ENCODE results near the gene KLF16. TPM values are rescaled to one million over a fixed set of nuclear protein-coding genes. Genes with fewer than 3 reads are reported as not detected.
A peak's percentile ranks its signal among the peaks of the same experiment; 100 is the strongest.
"Not testable (repeated sequence)": the region's sequence is repeated elsewhere in the genome, so short reads cannot be mapped to it uniquely, and the experiment has no call there.

KLF16 gene
- total RNA-seq, result 3.3 TPM

GRCh38 chr19:1863328-1863637 is at the start of gene KLF16:
TSS of gene KLF16 (minus strand) at chr19:1863579. CDS start at chr19:1863497, 82 bp downstream.
- DNase-seq, result no peak

- DNase-seq, result no peak
Measured at GRCh38 chr19:1912760-1913505, 49.6 kb upstream of the KLF16 start.

- no peak for DNase-seq
Measured at GRCh38 chr19:1911995-1912394, 48.6 kb upstream of the KLF16 start.

GRCh38 chr19:1911098-1911497 is 47.7 kb upstream of the KLF16 start:
- no peak for DNase-seq

- no peak for DNase-seq
Measured at GRCh38 chr19:1910177-1910576, 46.8 kb upstream of the KLF16 start.

DNA sequence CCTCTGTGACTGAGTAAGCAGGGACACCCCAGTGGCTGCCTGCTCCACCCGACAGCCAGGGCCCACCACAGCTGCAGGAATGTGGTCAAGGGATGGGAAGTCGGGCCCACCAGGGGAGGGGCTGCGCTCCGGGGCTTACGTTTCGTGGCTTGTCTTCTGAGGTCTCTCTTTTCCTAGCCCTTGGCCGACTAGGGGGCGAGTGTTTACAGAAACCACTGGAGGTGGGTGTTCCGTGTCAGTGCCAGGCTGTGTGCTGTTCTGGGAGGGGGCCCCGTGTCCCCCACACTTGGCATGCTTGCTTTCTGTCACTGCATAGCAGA is 46.3 kb upstream of the KLF16 start:
- DNase-seq, result no peak

- no peak for DNase-seq
Measured at GRCh38 chr19:1908364-1908678, 44.9 kb upstream of the KLF16 start.

DNA sequence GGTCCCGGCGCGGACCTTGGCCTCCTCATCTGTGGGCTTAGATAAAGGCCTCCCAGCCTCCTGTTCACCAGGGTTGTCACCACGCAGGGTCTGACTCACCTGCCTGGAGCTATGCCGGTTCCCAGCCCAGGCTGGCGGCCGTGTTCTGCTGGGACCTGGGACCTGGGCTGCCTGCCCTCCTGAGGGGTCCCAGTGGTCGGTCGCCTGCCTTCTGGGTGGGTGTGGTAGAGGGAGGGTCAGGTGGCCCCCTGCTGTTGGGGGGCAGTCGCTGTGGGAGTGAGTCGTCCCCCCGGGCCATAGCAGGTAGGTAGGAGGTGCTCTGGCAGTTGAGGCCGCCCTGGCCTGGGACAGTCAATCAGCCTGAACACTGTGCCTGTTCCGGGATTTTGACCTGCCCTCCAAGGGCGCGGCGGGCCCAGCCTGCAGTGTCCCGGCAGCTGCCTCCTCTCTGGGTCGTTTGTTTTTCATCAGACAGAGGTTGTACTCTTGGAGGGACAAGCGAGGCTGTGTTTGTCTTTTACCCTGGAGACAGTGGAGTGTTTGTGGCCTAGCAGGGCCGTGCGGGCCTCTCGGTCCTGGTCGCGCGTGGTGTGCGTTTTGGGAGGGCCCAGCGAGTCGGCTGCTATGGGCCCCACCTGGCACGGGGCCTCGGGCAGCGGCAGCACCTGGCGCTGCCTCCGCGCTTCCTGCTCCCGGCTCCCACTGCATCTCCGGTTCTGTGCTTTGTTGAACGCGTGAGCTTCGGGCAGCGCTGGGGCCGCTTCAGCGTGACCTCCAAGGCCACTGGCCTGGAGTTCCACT is 44.4 kb upstream of the KLF16 start:
- no peak for DNase-seq

DNA sequence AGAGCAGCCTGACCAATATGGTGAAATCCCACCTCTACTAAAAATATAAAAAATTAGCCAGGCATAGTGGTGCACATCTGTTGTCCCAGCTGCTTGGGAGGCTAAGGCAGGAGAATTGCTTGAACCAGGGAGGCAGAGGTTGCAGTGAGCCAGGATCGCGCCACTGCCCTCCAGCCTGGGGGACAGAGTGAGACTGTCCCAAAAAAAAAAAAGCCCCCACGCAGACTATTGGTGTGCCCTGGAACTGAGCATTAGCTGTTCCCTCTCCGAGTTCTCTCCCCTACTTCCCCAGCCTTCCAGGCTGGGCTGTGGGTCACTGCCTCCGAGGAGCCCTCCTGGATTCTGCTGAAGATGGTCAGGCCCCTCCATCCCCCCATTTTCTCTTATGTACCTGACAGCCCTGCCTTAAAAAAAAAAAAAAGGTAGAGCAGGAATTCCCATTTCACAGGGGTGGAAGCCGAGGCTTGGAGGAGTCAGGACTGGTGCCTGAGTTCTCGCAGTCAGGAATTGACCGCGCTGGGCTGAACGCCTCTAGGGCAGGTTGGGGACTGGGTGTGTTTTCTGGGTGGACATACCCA is 43.7 kb upstream of the KLF16 start:
- DNase-seq, result no peak

DNA sequence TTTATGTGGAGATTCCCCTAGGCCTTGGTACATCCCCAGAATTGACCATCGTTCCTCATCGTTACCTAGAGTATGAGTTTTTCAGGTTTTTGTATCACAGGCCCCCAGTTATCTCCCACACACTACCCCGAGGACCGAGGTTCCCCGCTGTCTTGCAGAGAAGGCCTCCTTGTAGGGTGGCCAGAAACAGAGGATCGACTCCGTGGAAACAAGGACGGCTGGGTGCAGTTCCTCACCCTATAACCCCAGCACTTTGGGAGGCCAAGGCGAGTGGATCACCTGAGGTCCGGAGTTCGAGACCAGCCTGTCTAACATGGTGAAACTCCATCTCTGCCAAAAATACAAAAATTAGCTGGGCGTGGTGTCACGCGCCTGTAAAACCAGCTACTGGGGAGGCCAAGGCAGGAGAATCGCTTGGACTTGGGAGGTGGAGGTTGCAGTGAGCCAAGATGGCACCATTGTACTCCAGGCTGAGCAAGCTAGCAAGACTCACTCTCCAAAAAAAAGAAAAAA is 42.5 kb upstream of the KLF16 start:
- no peak for DNase-seq

DNA sequence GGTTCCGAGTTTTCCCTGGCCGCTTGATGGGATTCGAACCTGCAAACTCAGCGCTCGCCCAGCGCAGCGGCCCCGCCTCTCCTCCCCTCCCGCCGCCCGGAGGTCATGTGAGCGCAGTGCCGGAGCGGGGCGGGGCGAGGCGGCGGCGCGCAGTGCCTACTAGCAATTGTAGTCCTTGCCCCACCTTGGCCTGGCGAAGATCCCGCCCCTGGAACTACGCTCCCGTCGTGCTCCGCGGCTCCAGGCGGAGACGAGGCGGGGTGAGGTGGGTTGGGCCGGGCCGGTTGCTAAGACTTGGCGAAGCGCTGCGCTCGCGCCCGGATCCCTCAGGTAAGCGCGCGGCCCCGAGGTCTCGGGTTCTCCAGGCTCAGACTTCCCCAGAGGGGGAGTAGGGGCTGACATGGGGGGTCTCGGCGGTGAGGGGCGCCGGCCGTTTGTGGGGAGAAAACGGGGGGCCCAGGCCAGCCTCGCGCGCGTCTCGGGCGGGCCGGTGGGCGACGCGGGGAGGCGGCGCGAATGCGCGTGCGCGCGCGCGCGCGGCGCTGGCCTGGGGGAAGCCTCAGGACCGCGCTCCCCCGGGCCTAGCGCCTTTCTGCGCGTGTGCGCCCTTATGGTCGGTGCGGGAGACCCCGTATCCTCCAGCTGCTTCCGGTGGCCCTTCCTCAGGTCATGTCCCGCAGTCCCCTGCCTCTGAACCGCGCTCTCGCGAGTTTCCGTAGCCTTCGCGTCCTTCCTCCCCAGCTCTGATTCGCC is 41.9 kb upstream of the KLF16 start, which contains the start of the genes ADAT3 and SCAMP4:
Gene ADAT3, plus strand, starts transcription at position 290 of the 753 bp plus-strand sequence. CDS start 6,649 bp downstream, outside the sequence.
Gene SCAMP4, plus strand, starts transcription at position 290 of the 753 bp plus-strand sequence. CDS start 9,621 bp downstream, outside the sequence.
- peak; percentile 96 for DNase-seq

DNA sequence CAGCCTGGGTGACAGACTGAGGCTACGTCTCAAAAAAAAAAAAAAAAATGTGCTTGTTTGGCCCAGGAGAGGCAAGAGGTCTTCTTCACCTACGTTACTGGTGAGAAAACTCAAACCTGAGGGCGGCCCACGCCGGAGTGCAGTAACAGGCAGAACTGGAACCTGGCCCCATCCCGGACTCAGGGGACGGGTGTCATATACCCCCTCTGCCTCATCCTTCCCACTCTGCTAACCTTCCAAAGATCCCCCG is 41.4 kb upstream of the KLF16 start:
- DNase-seq, result no peak

DNA sequence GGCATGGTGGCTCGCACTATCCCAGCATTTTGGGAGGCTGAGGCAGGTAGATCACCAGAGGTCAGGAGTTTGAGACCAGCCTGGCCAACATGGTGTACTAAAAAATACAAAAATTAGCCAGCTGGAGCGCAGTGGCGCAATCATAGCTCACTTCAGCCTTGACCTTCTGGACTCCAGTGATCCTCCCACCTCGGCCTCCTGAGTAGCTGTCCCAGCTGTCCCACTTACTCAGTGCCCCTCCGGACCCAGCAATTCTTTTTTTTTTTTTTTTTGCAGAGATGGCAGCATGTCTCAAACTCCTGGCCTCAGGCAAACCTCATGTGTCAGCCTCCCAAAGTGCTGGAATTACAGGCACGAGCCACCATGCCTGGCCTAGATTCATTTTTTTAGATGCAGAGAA is 39.5 kb upstream of the KLF16 start:
- no peak for DNase-seq

- no peak for DNase-seq
Measured at GRCh38 chr19:1901940-1902404, 38.6 kb upstream of the KLF16 start.

- DNase-seq, result no peak
Measured at GRCh38 chr19:1896508-1896907, 33.1 kb upstream of the KLF16 start.

DNA sequence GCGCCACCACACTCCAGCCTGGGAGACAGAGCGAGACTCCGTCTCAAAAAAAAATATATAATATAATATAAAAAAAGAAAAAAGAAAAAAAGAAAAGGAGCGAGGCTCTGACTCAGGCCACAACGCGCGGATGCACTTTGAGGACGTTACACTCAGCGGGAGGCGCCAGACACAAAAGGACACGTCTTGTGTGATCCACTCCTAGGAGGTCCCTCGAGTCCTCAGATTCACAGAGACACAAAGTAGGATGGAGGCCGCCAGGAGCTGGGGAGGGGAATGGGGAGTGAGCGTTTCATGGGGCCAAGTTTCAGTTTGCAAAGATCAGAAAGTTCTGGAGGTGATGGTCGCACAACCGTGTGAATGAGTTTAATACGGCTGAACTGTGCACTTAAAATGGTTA is 30.4 kb upstream of the KLF16 start:
- DNase-seq, result no peak

DNA sequence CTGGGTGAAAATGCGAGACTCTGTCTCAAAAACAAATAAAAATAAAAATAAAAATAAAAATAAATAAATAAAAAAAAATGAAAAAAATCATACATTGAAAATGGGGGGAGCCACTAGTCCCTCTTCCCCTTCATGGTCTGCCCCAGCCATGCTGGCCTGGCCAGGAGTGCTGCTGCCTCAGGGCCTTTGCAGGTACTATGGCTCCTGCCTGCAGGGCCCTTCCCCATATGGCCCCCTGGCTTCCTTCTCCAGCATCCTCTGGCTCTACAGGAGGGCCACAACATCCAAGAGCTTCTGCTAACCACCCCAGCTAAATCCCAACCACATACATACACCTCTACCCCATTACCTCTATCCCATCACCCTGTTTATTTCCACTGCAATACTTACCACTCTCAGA is 26.5 kb upstream of the KLF16 start:
- DNase-seq, result no peak

GRCh38 chr19:1888385-1888784 is 25.0 kb upstream of the KLF16 start:
- DNase-seq, result no peak

GRCh38 chr19:1886360-1886759 is 23.0 kb upstream of the KLF16 start:
- not testable (repeated sequence) for DNase-seq

DNA sequence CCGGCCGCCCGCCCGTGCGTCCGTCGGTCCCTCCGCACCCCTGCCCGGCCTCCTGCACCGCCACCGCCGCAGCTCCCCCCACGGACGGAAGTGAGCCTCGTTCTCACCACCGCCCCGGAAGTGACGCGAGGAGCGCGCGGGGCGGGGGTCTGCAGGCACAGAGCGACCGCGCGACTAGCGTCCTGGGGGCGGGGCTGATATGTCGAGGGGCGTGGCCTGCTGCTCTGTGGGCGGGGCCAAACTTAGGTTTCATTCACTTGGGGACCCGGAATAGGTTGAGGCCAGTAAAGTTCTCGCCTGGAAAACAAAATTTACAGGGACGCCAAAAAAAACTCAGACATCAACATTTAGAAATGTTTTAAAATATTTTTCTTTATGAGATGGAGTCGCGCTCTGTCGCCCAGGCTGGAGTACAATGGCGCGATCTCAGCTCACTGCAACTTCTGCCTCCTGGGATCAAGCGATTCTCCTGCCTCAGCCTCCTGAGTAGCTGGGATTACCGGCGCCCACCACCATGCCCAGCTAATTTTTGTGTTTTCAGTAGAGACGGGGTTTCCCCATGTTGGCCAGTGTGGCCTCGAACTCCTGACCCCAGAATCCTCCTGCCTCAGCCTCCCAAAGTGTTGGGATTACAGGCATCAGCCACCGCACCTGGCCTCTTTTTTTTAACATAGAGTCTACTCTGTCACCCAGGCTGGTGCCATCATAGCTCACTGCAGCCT is 22.2 kb upstream of the KLF16 start, which contains the start of gene ABHD17A:
Gene ABHD17A, minus strand, starts transcription at position 99 of the 722 bp plus-strand sequence. CDS start 3,930 bp downstream, outside the sequence.
- peak; percentile 89 for DNase-seq

DNA sequence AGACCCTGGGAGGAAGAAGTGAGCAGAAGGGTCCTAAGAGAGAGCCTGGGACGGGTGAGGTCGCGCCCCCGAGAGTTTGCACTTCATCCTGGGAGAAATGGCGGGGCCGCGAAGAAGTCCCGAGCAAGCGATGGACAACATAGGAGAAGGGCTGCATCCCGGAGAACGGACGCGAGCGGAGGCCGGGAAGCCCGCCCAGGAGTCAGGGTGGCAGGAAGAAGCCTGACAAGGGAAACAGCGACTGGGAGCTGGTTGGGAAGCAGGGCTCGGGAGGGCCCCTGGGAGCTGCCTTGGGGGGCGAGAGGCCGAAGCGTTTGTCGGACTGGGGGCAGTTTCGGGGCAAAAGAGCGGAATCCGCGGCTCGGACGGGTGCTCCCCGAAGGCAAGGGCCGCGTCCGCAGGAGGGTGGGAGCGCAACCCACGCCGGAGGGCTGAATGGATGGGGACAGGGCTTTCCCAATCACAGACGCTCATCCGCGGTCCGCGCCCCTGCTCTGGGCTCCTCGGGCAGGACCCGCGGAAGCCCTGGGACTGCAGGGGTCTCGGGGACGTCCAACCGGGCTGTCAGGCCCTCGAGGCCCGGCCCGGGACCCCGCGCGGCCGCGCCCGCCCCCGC is 21.4 kb upstream of the KLF16 start:
- DNase-seq, result no peak

GRCh38 chr19:1884291-1884718 is 20.9 kb upstream of the KLF16 start:
- no peak for DNase-seq

Measured in occipital lobe (tissue), 2 donors.